Measurements from ENCODE around the gene PREPL. TPM values are rescaled to one million over a fixed set of nuclear protein-coding genes. Genes with fewer than 3 reads are reported as not detected.

PREPL gene
- total and polyA plus RNA-seq, 2 experiments from 2014 or later = 16.5 to 49.0 TPM

GRCh38 chr2:44277541-44277940, 83.8 kb downstream of the PREPL start (continued):
- no peak for TF ChIP-seq ZNF462 (CRISPR knock-in tag; IDR thresholded peaks at IDR 0.05)

GRCh38 chr2:44275927-44276303, 85.4 kb downstream of the PREPL start:
- H3K9me3 Mint-ChIP-seq = no peaks in the 10 kb centered on the region; the same call in 2 of the 3 replicates

More at GRCh38 chr2:44275927-44276303, 85.4 kb downstream of the PREPL start:
- H3K36me3 Mint-ChIP-seq (ENCODE audit: low read depth) = no peaks in the 10 kb centered on the region
- Histone ChIP-seq H3K4me1 (ENCODE audit: insufficient read depth) (no peaks in the 10 kb centered on the region), H4K20me1 (replicated peaks; ENCODE audit: insufficient read depth) (no peaks in the 10 kb centered on the region), H2AFZ (no peak overlapping the region), H3K27me3 (ENCODE audit: insufficient read depth) (no peaks in the 10 kb centered on the region), H3K36me3 (ENCODE audit: insufficient read depth) (no peaks in the 10 kb centered on the region), H3K27ac (ENCODE audit: low read depth) (no peak overlapping the region), H3K9me2 (ENCODE audit: insufficient read depth) (no peaks in the 10 kb centered on the region), H3K4me3 (no peak overlapping the region), H3K79me2 (replicated peaks; ENCODE audit: insufficient read depth) (no peaks in the 10 kb centered on the region), H3F3A (replicated peaks; ENCODE audit: low read depth) (no peaks in the 10 kb centered on the region), H3K4me2 (no peak overlapping the region)
- no peak for ATAC-seq
- no peak overlapping the region for H3K4me3 Mint-ChIP-seq
- H3K27ac Mint-ChIP-seq = no peak overlapping the region
- TF ChIP-seq CREB1 (CRISPR knock-in tag; IDR thresholded peaks at IDR 0.05; ENCODE audit: low read depth) (no peak), EZH2phosphoT487 (IDR thresholded peaks at IDR 0.05; ENCODE audit: unreplicated experiment) (no peak), POLR2AphosphoS5 (IDR thresholded peaks at IDR 0.05; ENCODE audit: low read depth) (no peak), EZH2 (IDR thresholded peaks at IDR 0.05; ENCODE audit: low read depth, unreplicated experiment) (no peak), STAT1 (IDR thresholded peaks at IDR 0.05; ENCODE audit: unreplicated experiment) (no peak), ETS1 (IDR thresholded peaks at IDR 0.05) (no peak), JUNB (IDR thresholded peaks at IDR 0.05; ENCODE audit: unreplicated experiment) (no peak), NANOG (IDR thresholded peaks at IDR 0.05; ENCODE audit: borderline replicate concordance) (no peak), REST (IDR thresholded peaks at IDR 0.05; ENCODE audit: unreplicated experiment) (no peak), ZNF331 (CRISPR knock-in tag; IDR thresholded peaks at IDR 0.05; ENCODE audit: low read depth) (no peak)
- peaks cover 6% of the 10 kb centered on the region for H3K27me3 Mint-ChIP-seq (ENCODE audit: insufficient read depth, low read depth, poor library complexity)
- no peaks in the 10 kb centered on the region; the same call in 2 of the 3 replicates for H3K4me1 Mint-ChIP-seq
- no peak for DNase-seq (ENCODE audit: low spot score)
